Parathyroid adenoma (tissue), 2 donors: Measurements from ENCODE around the gene CCSAP.
"Not testable (repeated sequence)": the region's sequence is repeated elsewhere in the genome, so short reads cannot be mapped to it uniquely, and the experiment has no call there.

ENCODE experiments used
- H2AFZ ChIP-seq: fragments of 300-600 bp; sonication (generic); one replicate; pipeline ENCODE4 v1.7.0; 2017; ENCODE audit warnings: antibody characterized with exemption, mild to moderate bottlenecking
- H3K27ac ChIP-seq: fragments of 300-600 bp; sonication (generic); one replicate; pipeline ENCODE4 v1.7.0; 2017
- H3K27me3 ChIP-seq: fragments of 300-600 bp; sonication (generic); one replicate; pipeline ENCODE4 v1.7.0; 2017; ENCODE audit warnings: low read length; ENCODE audit not compliant: control insufficient read depth, insufficient read depth
- H3K36me3 ChIP-seq: fragments of 300-600 bp; sonication (generic); one replicate; pipeline ENCODE4 v1.7.0; 2017; ENCODE audit warnings: low read length; ENCODE audit not compliant: control insufficient read depth, insufficient read depth
- H3K4me1 ChIP-seq: fragments of 300-600 bp; sonication (generic); one replicate; pipeline ENCODE4 v1.7.0; 2017; ENCODE audit warnings: control low read depth
- H3K4me2 ChIP-seq: fragments of 300-600 bp; sonication (generic); one replicate; pipeline ENCODE4 v1.7.0; 2017; ENCODE audit warnings: low read length
- H3K4me3 ChIP-seq: fragments of 300-600 bp; sonication (generic); one replicate; pipeline ENCODE4 v1.7.0; 2017; ENCODE audit warnings: low read depth, low read length
- H3K79me2 ChIP-seq: fragments of 300-600 bp; sonication (generic); one replicate; pipeline ENCODE4 v1.7.0; 2017; ENCODE audit warnings: control low read depth
- H3K9ac ChIP-seq: fragments of 300-600 bp; sonication (generic); one replicate; pipeline ENCODE4 v1.7.0; 2017; ENCODE audit warnings: mild to moderate bottlenecking
- H3K9me3 ChIP-seq: fragments of 300-600 bp; sonication (generic); one replicate; pipeline ENCODE4 v1.7.0; 2017; ENCODE audit warnings: low read length; ENCODE audit not compliant: control insufficient read depth
- CTCF ChIP-seq: fragments of 300-600 bp; sonication (generic); IDR thresholded peaks from one replicate; pipeline ENCODE4 v1.7.0; 2017; ENCODE audit warnings: antibody characterized with exemption, mild to moderate bottlenecking
- donor health status: primary hyperparathyroidism.

Gene CCSAP

GRCh38 chr1:229328598-229329362 lies 14.1 kb downstream of the CCSAP start:
- Histone ChIP-seq H3K4me1 (no peaks in the 10 kb centered on the region), H3K4me2 (no peak overlapping the region), H3K27me3 (no peaks in the 10 kb centered on the region), H2AFZ (no peak overlapping the region), H3K4me3 (no peak overlapping the region), H3K79me2 (no peaks in the 10 kb centered on the region), H3K36me3 (no peaks in the 10 kb centered on the region), H3K9me3 (no peaks in the 10 kb centered on the region), H3K9ac (no peak overlapping the region), H3K27ac (no peak overlapping the region)
- TF ChIP-seq CTCF, result no peak

GRCh38 chr1:229327765-229328164 lies 15.1 kb downstream of the CCSAP start:
- H3K79me2 ChIP-seq, H3K4me1 ChIP-seq, H3K27me3 ChIP-seq, H3K36me3 ChIP-seq, H3K27ac ChIP-seq, H3K9me3 ChIP-seq, H2AFZ ChIP-seq, H3K4me2 ChIP-seq, H3K4me3 ChIP-seq, H3K9ac ChIP-seq: not testable (repeated sequence)

- H3K36me3 ChIP-seq, result no peaks in the 10 kb centered on the region
- no peak overlapping the region for H3K9ac ChIP-seq
- H3K79me2 ChIP-seq, result no peaks in the 10 kb centered on the region
- H3K4me2 ChIP-seq, result no peak overlapping the region
- no peaks in the 10 kb centered on the region for H3K4me1 ChIP-seq
- TF ChIP-seq CTCF, result no peak
- H3K9me3 ChIP-seq, result no peaks in the 10 kb centered on the region
- H3K27me3 ChIP-seq, result no peaks in the 10 kb centered on the region
- no peak overlapping the region for H3K4me3 ChIP-seq
- H2AFZ ChIP-seq, result no peak overlapping the region
- H3K27ac ChIP-seq, result no peak overlapping the region
Measured at GRCh38 chr1:229326601-229327000, 16.2 kb downstream of the CCSAP start.

- Histone ChIP-seq H3K9ac (no peak overlapping the region), H3K9me3 (no peaks in the 10 kb centered on the region), H3K36me3 (no peaks in the 10 kb centered on the region), H3K27ac (no peak overlapping the region), H3K27me3 (no peaks in the 10 kb centered on the region), H3K4me3 (no peak overlapping the region), H3K79me2 (no peaks in the 10 kb centered on the region), H3K4me2 (no peak overlapping the region), H2AFZ (no peak overlapping the region), H3K4me1 (no peaks in the 10 kb centered on the region)
- TF ChIP-seq CTCF, result no peak
Measured at GRCh38 chr1:229325853-229326487, 16.9 kb downstream of the CCSAP start.

GRCh38 chr1:229325401-229325800 lies 17.4 kb downstream of the CCSAP start:
- Histone ChIP-seq H3K4me2 (no peak overlapping the region), H3K4me3 (no peak overlapping the region), H3K4me1 (no peaks in the 10 kb centered on the region), H3K36me3 (no peaks in the 10 kb centered on the region), H3K27ac (no peak overlapping the region), H3K79me2 (no peaks in the 10 kb centered on the region), H2AFZ (no peak overlapping the region), H3K9me3 (no peaks in the 10 kb centered on the region), H3K27me3 (no peaks in the 10 kb centered on the region), H3K9ac (no peak overlapping the region)
- TF ChIP-seq CTCF, result no peak
